Measurements from ENCODE around the gene NPHP4.

GRCh38 chr1:5921129-5921528, 71.1 kb downstream of the NPHP4 start:
- TF ChIP-seq CTCF (IDR thresholded peaks at IDR 0.05; ENCODE audit: low read depth, low read length, missing input control) (no peak), REST (IDR thresholded peaks at IDR 0.05) (no peak), SP1 (IDR thresholded peaks at IDR 0.05) (no peak), ZBTB33 (IDR thresholded peaks at IDR 0.05) (no peak), GABPA (IDR thresholded peaks at IDR 0.05 in 1 of 2, conservative IDR thresholded peaks at IDR 0.05 in 1 of 2) (no peak), RAD21 (IDR thresholded peaks at IDR 0.05) (no peak), YY1 (IDR thresholded peaks at IDR 0.05) (no peak), TAF1 (conservative IDR thresholded peaks at IDR 0.05) (no peak)

Measured in liver (tissue), 3 donors.